Activated gamma-delta T cell treated with anti-CD3 and anti-CD28 coated beads, Interleukin-2, amount 50 U/mL, for 16 hours (primary cell): Measurements from ENCODE around the gene OR6Q1.
"Not testable (repeated sequence)": the region's sequence is repeated elsewhere in the genome, so short reads cannot be mapped to it uniquely, and the experiment has no call there.

ENCODE experiments used
- DNase-seq: peaks from one replicate; pipeline ENCODE4 v3.0.0-alpha.2; 2020; ENCODE audit warnings: low read depth

The OR6Q1 gene

GRCh38 chr11:58030653-58031052 is at the start of gene OR6Q1:
TSS of gene OR6Q1 (plus strand) at chr11:58030953. CDS start at chr11:58030953, 0 bp downstream.
- no peak for DNase-seq

GRCh38 chr11:57981536-57981935 is 49.2 kb upstream of the OR6Q1 start:
- DNase-seq: no peak

GRCh38 chr11:57982776-57983175 is 48.0 kb upstream of the OR6Q1 start:
- no peak for DNase-seq

GRCh38 chr11:57983191-57983590 is 47.6 kb upstream of the OR6Q1 start:
- no peak for DNase-seq

GRCh38 chr11:57999523-57999922 is 31.2 kb upstream of the OR6Q1 start:
- not testable (repeated sequence) for DNase-seq

GRCh38 chr11:58000021-58000420 is 30.7 kb upstream of the OR6Q1 start:
- not testable (repeated sequence) for DNase-seq

- no peak for DNase-seq
These were observed 30.1 kb upstream of the OR6Q1 start for GRCh38 chr11:58000699-58001098.

- DNase-seq: no peak
These were observed 27.7 kb upstream of the OR6Q1 start for GRCh38 chr11:58003036-58003435.

- no peak for DNase-seq
These were observed 27.2 kb upstream of the OR6Q1 start for GRCh38 chr11:58003591-58003990.

- no peak for DNase-seq
These were observed 26.1 kb upstream of the OR6Q1 start for GRCh38 chr11:58004664-58005063.

GRCh38 chr11:58006940-58007339 is 23.8 kb upstream of the OR6Q1 start:
- no peak for DNase-seq

GRCh38 chr11:58011771-58012170 is 19.0 kb upstream of the OR6Q1 start:
- DNase-seq: no peak

GRCh38 chr11:58023435-58023931 is 7.3 kb upstream of the OR6Q1 start, which contains the start of gene OR9Q1:
TSS of gene OR9Q1 (plus strand) at chr11:58023881. CDS start at chr11:58179445, 155,564 bp downstream.
- no peak for DNase-seq

- no peak for DNase-seq
These were observed 6.1 kb upstream of the OR6Q1 start for GRCh38 chr11:58024601-58025091.

- DNase-seq: no peak
These were observed 3.4 kb upstream of the OR6Q1 start for GRCh38 chr11:58027341-58027740.

GRCh38 chr11:58028687-58029411 is 1.9 kb upstream of the OR6Q1 start:
- no peak for DNase-seq

- DNase-seq: no peak
These were observed 3.7 kb downstream of the OR6Q1 start for GRCh38 chr11:58034471-58034870.

- no peak for DNase-seq
These were observed 8.8 kb downstream of the OR6Q1 start for GRCh38 chr11:58039589-58039988.

- DNase-seq: no peak
These were observed 12.6 kb downstream of the OR6Q1 start for GRCh38 chr11:58043379-58043778.

GRCh38 chr11:58046231-58046630 is 15.5 kb downstream of the OR6Q1 start:
- no peak for DNase-seq

- DNase-seq: no peak
These were observed 17.1 kb downstream of the OR6Q1 start for GRCh38 chr11:58047818-58048217.

GRCh38 chr11:58055806-58056401 is 25.2 kb downstream of the OR6Q1 start:
- no peak for DNase-seq

- no peak for DNase-seq
These were observed 26.7 kb downstream of the OR6Q1 start for GRCh38 chr11:58057481-58057880.
